Measurements from ENCODE around the gene FUS. TPM values are rescaled to one million over a fixed set of nuclear protein-coding genes. Genes with fewer than 3 reads are reported as not detected.

Gene FUS
- total and polyA plus RNA-seq, 2 of the 13 experiments (the other 11 are each of a cell fraction or from before 2014, with no cell fraction given) = 68.1 to 168 TPM

DNA sequence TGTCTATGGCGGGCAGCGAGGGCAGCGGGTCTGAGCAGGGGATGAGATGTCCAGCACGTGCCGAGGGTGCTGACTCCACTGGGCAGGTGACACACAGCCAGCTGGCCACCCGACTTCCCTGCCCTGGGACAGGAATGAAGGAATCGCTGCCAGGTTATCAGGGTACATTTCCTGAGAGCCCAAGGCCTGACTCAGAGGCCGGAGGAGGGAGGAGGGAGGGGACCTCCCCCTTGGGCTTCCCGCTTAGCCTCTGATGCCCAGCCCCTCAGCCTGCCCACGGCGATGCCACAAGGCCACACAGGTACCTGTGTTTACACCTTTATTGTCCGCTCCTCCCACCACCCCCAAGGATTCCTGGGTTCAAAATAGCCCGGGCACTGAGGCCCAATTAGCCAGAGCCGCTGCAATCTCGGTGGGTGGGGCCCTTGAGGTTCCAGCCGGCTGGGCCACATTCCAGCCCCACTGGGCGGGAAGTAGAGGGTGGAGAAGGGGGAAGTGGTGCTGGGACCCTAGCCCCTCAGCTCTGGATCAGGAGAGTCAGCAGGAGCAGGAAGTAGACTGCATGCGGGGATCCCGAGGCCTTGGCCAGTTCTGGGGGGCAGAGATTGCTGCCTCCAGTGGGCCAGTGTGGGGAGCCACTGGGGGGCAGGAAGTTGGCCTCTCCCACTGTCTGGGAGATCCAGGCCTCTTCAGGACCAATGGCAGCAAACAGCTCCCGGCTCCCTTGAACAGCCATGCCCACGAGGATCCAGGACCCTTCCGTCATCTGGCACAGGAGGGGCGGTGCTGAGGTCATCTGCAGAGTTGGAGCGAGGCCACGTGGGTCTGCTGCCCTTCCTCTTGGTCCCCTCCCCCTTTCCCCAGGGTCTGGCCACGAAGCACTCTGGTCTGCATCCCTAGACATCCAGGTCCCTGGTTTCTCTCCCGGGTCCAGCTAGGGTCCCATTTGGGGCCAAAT, 41.0 kb upstream of the FUS start:
- Histone ChIP-seq H3K79me2 (ENCODE audit: insufficient read depth, low read length) (no peaks in the 10 kb centered on the region), H3K4me2 (ENCODE audit: low read depth, low read length) (peak overlapping the region; percentile 91), H4K20me1 (ENCODE audit: insufficient read depth, low read length) (no peaks in the 10 kb centered on the region), H3K9ac (ENCODE audit: insufficient read depth, low read depth, low read length) (peak overlapping the region; percentile 51), H2AFZ (ENCODE audit: low read length) (no peak overlapping the region), H3K27me3 (ENCODE audit: control insufficient read depth in 1 of 2, insufficient read depth in 2 of 2, low read length in 2 of 2) (peaks cover 2 to 3% of the 10 kb centered on the region in 2 experiments; a peak in 2 of 5 replicates), H3K9me3 (ENCODE audit: low read length) (no peaks in the 10 kb centered on the region), H3K4me3 (replicated peaks in 1 of 3; ENCODE audit: insufficient read depth in 1 of 3, low read depth in 2 of 3, low read length in 3 of 3) (peak overlapping the region; percentile 29 to 67 (median 41)), H3K27ac (ENCODE audit: extremely low read length, insufficient read depth, low read length) (peak overlapping the region; percentile 6), H3K4me1 (ENCODE audit: insufficient read depth, low read length) (peaks cover 78% of the 10 kb centered on the region), H3K36me3 (replicated peaks in 1 of 2; ENCODE audit: control insufficient read depth in 1 of 2, insufficient read depth in 2 of 2, low read length in 2 of 2) (no peaks in the 10 kb centered on the region)
- ChIA-PET CTCF (ENCODE audit: low intra/inter-chr PET ratio, low total read pairs) (no interaction called here), POLR2A (interaction anchor here (1.1 to 11.4 kb wide), 8 partner anchors 9 to 189 kb away, joined by 3 to 275 read pairs (median 5); partner anchors contain the start of genes FUS, KAT8, VKORC1 and ZNF646)
- peak; percentile 41 for DNase-seq (ENCODE audit: low spot score)
- WGBS (ENCODE audit: low lambda C conversion rate) = 6% methylated on average over 21 of the region's 27 CpGs
- no peak for FAIRE-seq
- intact Hi-C loops (cut with micrococcal nuclease; ENCODE audit: unreplicated experiment) = no loop called here
- ATAC-seq = peak; percentile 0; the same call in 1 of the 3 replicates
- no TSS peak for BruUV-seq (replicated peaks)
- in situ Hi-C loops (cut with HindIII; ENCODE audit: extremely low pct_ligation_motif_present, low pct_unique_long_range_greater_than_20kb) = no loop called here
- TF ChIP-seq ZC3H4 (CRISPR knock-in tag; IDR thresholded peaks at IDR 0.05; ENCODE audit: borderline replicate concordance) (no peak), ZFX (CRISPR knock-in tag; IDR thresholded peaks at IDR 0.05; ENCODE audit: low read depth) (peak; percentile 70; the same call in 1 of the 2 replicates), NCOR1 (IDR thresholded peaks at IDR 0.05; ENCODE audit: borderline replicate concordance, low read length) (no peak), TOE1 (CRISPR knock-in tag; IDR thresholded peaks at IDR 0.05) (no peak), IKZF1 (IDR thresholded peaks at IDR 0.05) (no peak), CBX1 (IDR thresholded peaks at IDR 0.05; ENCODE audit: low read depth) (no peak), SAFB2 (CRISPR knock-in tag; IDR thresholded peaks at IDR 0.05; ENCODE audit: borderline replicate concordance, low read depth) (no peak; the same call in 1 of the 2 replicates), ZNF230 (CRISPR knock-in tag; IDR thresholded peaks at IDR 0.05) (no peak), NFIC (IDR thresholded peaks at IDR 0.05; ENCODE audit: low read length) (no peak)
- TF ChIP-seq, protein P1, sequence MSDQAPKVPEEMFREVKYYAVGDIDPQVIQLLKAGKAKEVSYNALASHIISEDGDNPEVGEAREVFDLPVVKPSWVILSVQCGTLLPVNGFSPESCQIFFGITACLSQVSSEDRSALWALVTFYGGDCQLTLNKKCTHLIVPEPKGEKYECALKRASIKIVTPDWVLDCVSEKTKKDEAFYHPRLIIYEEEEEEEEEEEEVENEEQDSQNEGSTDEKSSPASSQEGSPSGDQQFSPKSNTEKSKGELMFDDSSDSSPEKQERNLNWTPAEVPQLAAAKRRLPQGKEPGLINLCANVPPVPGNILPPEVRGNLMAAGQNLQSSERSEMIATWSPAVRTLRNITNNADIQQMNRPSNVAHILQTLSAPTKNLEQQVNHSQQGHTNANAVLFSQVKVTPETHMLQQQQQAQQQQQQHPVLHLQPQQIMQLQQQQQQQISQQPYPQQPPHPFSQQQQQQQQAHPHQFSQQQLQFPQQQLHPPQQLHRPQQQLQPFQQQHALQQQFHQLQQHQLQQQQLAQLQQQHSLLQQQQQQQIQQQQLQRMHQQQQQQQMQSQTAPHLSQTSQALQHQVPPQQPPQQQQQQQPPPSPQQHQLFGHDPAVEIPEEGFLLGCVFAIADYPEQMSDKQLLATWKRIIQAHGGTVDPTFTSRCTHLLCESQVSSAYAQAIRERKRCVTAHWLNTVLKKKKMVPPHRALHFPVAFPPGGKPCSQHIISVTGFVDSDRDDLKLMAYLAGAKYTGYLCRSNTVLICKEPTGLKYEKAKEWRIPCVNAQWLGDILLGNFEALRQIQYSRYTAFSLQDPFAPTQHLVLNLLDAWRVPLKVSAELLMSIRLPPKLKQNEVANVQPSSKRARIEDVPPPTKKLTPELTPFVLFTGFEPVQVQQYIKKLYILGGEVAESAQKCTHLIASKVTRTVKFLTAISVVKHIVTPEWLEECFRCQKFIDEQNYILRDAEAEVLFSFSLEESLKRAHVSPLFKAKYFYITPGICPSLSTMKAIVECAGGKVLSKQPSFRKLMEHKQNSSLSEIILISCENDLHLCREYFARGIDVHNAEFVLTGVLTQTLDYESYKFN (CRISPR knock-in tag; conservative IDR thresholded peaks at IDR 0.05) = 0 out of 2 replicates have a peak, but pooled peaks have one; percentile 18
- TF ChIP-seq, protein P2, sequence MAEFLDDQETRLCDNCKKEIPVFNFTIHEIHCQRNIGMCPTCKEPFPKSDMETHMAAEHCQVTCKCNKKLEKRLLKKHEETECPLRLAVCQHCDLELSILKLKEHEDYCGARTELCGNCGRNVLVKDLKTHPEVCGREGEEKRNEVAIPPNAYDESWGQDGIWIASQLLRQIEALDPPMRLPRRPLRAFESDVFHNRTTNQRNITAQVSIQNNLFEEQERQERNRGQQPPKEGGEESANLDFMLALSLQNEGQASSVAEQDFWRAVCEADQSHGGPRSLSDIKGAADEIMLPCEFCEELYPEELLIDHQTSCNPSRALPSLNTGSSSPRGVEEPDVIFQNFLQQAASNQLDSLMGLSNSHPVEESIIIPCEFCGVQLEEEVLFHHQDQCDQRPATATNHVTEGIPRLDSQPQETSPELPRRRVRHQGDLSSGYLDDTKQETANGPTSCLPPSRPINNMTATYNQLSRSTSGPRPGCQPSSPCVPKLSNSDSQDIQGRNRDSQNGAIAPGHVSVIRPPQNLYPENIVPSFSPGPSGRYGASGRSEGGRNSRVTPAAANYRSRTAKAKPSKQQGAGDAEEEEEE (CRISPR knock-in tag; IDR thresholded peaks at IDR 0.05; ENCODE audit: borderline replicate concordance) = peak; percentile 78; the same call in 1 of the 2 replicates
- TF ChIP-seq, protein P3, sequence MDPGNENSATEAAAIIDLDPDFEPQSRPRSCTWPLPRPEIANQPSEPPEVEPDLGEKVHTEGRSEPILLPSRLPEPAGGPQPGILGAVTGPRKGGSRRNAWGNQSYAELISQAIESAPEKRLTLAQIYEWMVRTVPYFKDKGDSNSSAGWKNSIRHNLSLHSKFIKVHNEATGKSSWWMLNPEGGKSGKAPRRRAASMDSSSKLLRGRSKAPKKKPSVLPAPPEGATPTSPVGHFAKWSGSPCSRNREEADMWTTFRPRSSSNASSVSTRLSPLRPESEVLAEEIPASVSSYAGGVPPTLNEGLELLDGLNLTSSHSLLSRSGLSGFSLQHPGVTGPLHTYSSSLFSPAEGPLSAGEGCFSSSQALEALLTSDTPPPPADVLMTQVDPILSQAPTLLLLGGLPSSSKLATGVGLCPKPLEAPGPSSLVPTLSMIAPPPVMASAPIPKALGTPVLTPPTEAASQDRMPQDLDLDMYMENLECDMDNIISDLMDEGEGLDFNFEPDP (CRISPR knock-in tag; conservative IDR thresholded peaks at IDR 0.05) = no peak
- TF ChIP-seq, protein P4, sequence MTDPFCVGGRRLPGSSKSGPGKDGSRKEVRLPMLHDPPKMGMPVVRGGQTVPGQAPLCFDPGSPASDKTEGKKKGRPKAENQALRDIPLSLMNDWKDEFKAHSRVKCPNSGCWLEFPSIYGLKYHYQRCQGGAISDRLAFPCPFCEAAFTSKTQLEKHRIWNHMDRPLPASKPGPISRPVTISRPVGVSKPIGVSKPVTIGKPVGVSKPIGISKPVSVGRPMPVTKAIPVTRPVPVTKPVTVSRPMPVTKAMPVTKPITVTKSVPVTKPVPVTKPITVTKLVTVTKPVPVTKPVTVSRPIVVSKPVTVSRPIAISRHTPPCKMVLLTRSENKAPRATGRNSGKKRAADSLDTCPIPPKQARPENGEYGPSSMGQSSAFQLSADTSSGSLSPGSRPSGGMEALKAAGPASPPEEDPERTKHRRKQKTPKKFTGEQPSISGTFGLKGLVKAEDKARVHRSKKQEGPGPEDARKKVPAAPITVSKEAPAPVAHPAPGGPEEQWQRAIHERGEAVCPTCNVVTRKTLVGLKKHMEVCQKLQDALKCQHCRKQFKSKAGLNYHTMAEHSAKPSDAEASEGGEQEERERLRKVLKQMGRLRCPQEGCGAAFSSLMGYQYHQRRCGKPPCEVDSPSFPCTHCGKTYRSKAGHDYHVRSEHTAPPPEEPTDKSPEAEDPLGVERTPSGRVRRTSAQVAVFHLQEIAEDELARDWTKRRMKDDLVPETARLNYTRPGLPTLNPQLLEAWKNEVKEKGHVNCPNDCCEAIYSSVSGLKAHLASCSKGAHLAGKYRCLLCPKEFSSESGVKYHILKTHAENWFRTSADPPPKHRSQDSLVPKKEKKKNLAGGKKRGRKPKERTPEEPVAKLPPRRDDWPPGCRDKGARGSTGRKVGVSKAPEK (CRISPR knock-in tag; IDR thresholded peaks at IDR 0.05; ENCODE audit: borderline replicate concordance) = no peak

Data from HepG2 (cell line).